ENCODE results near the gene KLHL40.

DNA sequence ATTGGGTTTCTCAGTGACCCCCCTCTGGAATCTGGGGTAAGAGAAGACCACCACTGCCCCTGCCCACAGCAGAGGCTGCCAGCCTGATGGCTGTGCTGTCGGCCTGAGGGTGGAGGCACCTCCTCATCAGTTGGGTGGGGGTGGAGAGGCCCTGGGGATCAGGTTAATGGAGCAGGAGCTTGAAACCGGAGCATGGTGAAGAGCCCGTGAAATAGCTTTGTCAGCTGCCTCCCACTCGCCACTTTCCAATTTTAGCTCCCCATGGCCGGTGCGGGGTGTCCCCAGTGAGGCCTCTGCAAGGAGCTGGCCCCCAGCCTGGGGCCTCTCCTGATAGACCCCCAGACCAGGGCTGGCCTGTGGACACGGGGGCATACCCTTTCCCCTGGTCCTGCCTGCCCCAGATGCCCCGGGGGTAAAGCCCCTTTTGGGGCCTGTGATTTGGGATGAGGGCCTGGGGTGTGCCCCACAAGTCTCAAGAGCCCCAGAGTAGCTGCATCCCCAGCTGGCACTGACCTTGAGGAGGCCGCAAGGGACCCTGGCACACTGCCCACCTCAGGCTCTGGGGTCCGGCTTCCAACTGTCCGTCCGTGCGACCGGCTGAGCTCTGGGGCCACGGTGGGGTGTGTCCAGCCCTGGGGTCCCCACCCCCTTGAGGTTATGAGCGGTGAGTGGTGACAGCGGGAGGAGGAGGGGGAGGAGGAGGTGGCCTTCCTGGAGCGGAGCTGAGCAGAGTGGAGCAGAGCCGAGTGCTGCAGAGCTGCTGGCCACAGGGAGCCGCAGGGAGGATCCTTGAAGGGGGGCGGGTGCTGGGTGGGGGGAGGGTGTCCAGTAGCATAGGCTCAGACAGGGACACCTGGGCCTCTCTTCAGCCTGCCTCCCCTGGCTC is 17.0 kb downstream of the KLHL40 start, which contains the start of gene HHATL:
- TF ChIP-seq, protein P1, sequence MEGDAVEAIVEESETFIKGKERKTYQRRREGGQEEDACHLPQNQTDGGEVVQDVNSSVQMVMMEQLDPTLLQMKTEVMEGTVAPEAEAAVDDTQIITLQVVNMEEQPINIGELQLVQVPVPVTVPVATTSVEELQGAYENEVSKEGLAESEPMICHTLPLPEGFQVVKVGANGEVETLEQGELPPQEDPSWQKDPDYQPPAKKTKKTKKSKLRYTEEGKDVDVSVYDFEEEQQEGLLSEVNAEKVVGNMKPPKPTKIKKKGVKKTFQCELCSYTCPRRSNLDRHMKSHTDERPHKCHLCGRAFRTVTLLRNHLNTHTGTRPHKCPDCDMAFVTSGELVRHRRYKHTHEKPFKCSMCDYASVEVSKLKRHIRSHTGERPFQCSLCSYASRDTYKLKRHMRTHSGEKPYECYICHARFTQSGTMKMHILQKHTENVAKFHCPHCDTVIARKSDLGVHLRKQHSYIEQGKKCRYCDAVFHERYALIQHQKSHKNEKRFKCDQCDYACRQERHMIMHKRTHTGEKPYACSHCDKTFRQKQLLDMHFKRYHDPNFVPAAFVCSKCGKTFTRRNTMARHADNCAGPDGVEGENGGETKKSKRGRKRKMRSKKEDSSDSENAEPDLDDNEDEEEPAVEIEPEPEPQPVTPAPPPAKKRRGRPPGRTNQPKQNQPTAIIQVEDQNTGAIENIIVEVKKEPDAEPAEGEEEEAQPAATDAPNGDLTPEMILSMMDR (IDR thresholded peaks at IDR 0.05; ENCODE audit: low read length), result no peak
- no peak for TF ChIP-seq EZH2phosphoT487 (IDR thresholded peaks at IDR 0.05; ENCODE audit: low read length)
